ENCODE results near the gene DDX17. TPM values are rescaled to one million over a fixed set of nuclear protein-coding genes. Genes with fewer than 3 reads are reported as not detected.

Gene DDX17
- total and polyA plus RNA-seq, 2 experiments from 2014 or later = 88.0 to 603 TPM

DNA sequence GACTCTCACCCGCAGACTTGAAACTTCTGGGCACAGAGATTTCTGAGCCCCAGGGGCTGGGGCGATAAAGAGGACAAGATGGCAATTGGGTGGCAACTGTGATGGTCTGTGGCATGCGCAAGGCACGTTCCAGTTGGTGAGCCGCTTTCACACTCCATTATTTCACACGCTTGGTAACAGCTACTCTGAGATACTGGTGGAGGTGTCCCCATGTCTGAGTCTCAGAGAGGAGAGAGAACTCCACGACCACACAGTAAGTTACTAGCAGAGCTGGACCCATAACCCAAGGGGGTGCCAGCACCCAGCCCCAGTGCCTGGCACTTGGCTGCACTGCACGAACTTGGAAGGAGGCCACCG, 45.1 kb downstream of the DDX17 start (continued):
- TF ChIP-seq, protein P1, sequence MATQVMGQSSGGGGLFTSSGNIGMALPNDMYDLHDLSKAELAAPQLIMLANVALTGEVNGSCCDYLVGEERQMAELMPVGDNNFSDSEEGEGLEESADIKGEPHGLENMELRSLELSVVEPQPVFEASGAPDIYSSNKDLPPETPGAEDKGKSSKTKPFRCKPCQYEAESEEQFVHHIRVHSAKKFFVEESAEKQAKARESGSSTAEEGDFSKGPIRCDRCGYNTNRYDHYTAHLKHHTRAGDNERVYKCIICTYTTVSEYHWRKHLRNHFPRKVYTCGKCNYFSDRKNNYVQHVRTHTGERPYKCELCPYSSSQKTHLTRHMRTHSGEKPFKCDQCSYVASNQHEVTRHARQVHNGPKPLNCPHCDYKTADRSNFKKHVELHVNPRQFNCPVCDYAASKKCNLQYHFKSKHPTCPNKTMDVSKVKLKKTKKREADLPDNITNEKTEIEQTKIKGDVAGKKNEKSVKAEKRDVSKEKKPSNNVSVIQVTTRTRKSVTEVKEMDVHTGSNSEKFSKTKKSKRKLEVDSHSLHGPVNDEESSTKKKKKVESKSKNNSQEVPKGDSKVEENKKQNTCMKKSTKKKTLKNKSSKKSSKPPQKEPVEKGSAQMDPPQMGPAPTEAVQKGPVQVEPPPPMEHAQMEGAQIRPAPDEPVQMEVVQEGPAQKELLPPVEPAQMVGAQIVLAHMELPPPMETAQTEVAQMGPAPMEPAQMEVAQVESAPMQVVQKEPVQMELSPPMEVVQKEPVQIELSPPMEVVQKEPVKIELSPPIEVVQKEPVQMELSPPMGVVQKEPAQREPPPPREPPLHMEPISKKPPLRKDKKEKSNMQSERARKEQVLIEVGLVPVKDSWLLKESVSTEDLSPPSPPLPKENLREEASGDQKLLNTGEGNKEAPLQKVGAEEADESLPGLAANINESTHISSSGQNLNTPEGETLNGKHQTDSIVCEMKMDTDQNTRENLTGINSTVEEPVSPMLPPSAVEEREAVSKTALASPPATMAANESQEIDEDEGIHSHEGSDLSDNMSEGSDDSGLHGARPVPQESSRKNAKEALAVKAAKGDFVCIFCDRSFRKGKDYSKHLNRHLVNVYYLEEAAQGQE (IDR thresholded peaks at IDR 0.05; ENCODE audit: unreplicated experiment) = no peak
- TF ChIP-seq, protein P2, sequence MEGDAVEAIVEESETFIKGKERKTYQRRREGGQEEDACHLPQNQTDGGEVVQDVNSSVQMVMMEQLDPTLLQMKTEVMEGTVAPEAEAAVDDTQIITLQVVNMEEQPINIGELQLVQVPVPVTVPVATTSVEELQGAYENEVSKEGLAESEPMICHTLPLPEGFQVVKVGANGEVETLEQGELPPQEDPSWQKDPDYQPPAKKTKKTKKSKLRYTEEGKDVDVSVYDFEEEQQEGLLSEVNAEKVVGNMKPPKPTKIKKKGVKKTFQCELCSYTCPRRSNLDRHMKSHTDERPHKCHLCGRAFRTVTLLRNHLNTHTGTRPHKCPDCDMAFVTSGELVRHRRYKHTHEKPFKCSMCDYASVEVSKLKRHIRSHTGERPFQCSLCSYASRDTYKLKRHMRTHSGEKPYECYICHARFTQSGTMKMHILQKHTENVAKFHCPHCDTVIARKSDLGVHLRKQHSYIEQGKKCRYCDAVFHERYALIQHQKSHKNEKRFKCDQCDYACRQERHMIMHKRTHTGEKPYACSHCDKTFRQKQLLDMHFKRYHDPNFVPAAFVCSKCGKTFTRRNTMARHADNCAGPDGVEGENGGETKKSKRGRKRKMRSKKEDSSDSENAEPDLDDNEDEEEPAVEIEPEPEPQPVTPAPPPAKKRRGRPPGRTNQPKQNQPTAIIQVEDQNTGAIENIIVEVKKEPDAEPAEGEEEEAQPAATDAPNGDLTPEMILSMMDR (conservative IDR thresholded peaks at IDR 0.05; ENCODE audit: low read depth in 2 of 2) = no peak
- TF ChIP-seq ZNF331 (CRISPR knock-in tag; IDR thresholded peaks at IDR 0.05; ENCODE audit: low read depth) (no peak), JUNB (IDR thresholded peaks at IDR 0.05; ENCODE audit: unreplicated experiment) (no peak), NANOG (IDR thresholded peaks at IDR 0.05; ENCODE audit: borderline replicate concordance) (no peak), ZNF114 (CRISPR knock-in tag; IDR thresholded peaks at IDR 0.05) (no peak)
- TF ChIP-seq, protein P3, sequence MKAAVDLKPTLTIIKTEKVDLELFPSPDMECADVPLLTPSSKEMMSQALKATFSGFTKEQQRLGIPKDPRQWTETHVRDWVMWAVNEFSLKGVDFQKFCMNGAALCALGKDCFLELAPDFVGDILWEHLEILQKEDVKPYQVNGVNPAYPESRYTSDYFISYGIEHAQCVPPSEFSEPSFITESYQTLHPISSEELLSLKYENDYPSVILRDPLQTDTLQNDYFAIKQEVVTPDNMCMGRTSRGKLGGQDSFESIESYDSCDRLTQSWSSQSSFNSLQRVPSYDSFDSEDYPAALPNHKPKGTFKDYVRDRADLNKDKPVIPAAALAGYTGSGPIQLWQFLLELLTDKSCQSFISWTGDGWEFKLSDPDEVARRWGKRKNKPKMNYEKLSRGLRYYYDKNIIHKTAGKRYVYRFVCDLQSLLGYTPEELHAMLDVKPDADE (IDR thresholded peaks at IDR 0.05) = no peak

DNA sequence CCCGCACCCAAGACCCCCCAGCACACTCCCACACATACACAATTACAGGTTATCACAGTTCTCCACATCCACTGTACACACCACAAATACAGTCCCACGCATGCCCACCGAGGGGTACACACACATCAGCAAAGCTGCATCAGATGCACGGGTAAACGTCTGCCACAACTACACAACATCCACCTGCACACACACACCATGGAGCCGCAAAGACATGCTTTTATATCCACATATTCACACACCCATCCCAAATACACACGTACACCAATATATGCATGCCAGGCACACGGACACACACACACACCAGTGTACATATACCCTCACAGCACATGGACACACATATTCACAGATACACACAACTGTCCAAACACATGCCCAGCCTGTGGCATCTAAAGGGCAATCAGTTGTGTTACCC, 45.7 kb downstream of the DDX17 start:
- Mint-ChIP-seq H3K4me3 (no peak overlapping the region; the same call in 2 of the 3 replicates), H3K4me1 (peaks cover 20% of the 10 kb centered on the region), H3K27me3 (ENCODE audit: insufficient read depth, low read depth, poor library complexity) (peaks cover 56% of the 10 kb centered on the region), H3K9me3 (peaks cover 4% of the 10 kb centered on the region; the same call in 1 of the 3 replicates), H3K27ac (no peak overlapping the region), H3K36me3 (ENCODE audit: low read depth) (no peaks in the 10 kb centered on the region; the same call in 2 of the 3 replicates)
- no peak overlapping the region for H3K4me2 ChIP-seq
- H3K36me3 ChIP-seq (ENCODE audit: insufficient read depth) = no peaks in the 10 kb centered on the region
- no peak overlapping the region for H2AFZ ChIP-seq
- peaks cover 11% of the 10 kb centered on the region for H3K4me1 ChIP-seq (ENCODE audit: insufficient read depth)
- ATAC-seq = no peak
- H3K4me3 ChIP-seq = no peak overlapping the region
- peaks cover 27% of the 10 kb centered on the region; the same call in 1 of the 2 replicates for H3F3A ChIP-seq (replicated peaks; ENCODE audit: low read depth)
- no peaks in the 10 kb centered on the region for H3K79me2 ChIP-seq (replicated peaks; ENCODE audit: insufficient read depth)
- H3K9me2 ChIP-seq (ENCODE audit: insufficient read depth) = no peaks in the 10 kb centered on the region
- H3K27me3 ChIP-seq (ENCODE audit: insufficient read depth) = peaks cover 79% of the 10 kb centered on the region
- H3K27ac ChIP-seq (ENCODE audit: low read depth) = no peak overlapping the region
- no peaks in the 10 kb centered on the region; the same call in 1 of the 2 replicates for H4K20me1 ChIP-seq (replicated peaks; ENCODE audit: insufficient read depth)
- DNase-seq (ENCODE audit: low spot score) = no peak
- TF ChIP-seq STAT1 (IDR thresholded peaks at IDR 0.05; ENCODE audit: unreplicated experiment) (no peak), EZH2phosphoT487 (IDR thresholded peaks at IDR 0.05; ENCODE audit: unreplicated experiment) (no peak), CREB1 (CRISPR knock-in tag; IDR thresholded peaks at IDR 0.05; ENCODE audit: low read depth) (no peak), ZNF114 (CRISPR knock-in tag; IDR thresholded peaks at IDR 0.05) (no peak), NANOG (IDR thresholded peaks at IDR 0.05; ENCODE audit: borderline replicate concordance) (no peak), POLR2AphosphoS5 (IDR thresholded peaks at IDR 0.05; ENCODE audit: low read depth) (no peak)
- TF ChIP-seq, protein P4, sequence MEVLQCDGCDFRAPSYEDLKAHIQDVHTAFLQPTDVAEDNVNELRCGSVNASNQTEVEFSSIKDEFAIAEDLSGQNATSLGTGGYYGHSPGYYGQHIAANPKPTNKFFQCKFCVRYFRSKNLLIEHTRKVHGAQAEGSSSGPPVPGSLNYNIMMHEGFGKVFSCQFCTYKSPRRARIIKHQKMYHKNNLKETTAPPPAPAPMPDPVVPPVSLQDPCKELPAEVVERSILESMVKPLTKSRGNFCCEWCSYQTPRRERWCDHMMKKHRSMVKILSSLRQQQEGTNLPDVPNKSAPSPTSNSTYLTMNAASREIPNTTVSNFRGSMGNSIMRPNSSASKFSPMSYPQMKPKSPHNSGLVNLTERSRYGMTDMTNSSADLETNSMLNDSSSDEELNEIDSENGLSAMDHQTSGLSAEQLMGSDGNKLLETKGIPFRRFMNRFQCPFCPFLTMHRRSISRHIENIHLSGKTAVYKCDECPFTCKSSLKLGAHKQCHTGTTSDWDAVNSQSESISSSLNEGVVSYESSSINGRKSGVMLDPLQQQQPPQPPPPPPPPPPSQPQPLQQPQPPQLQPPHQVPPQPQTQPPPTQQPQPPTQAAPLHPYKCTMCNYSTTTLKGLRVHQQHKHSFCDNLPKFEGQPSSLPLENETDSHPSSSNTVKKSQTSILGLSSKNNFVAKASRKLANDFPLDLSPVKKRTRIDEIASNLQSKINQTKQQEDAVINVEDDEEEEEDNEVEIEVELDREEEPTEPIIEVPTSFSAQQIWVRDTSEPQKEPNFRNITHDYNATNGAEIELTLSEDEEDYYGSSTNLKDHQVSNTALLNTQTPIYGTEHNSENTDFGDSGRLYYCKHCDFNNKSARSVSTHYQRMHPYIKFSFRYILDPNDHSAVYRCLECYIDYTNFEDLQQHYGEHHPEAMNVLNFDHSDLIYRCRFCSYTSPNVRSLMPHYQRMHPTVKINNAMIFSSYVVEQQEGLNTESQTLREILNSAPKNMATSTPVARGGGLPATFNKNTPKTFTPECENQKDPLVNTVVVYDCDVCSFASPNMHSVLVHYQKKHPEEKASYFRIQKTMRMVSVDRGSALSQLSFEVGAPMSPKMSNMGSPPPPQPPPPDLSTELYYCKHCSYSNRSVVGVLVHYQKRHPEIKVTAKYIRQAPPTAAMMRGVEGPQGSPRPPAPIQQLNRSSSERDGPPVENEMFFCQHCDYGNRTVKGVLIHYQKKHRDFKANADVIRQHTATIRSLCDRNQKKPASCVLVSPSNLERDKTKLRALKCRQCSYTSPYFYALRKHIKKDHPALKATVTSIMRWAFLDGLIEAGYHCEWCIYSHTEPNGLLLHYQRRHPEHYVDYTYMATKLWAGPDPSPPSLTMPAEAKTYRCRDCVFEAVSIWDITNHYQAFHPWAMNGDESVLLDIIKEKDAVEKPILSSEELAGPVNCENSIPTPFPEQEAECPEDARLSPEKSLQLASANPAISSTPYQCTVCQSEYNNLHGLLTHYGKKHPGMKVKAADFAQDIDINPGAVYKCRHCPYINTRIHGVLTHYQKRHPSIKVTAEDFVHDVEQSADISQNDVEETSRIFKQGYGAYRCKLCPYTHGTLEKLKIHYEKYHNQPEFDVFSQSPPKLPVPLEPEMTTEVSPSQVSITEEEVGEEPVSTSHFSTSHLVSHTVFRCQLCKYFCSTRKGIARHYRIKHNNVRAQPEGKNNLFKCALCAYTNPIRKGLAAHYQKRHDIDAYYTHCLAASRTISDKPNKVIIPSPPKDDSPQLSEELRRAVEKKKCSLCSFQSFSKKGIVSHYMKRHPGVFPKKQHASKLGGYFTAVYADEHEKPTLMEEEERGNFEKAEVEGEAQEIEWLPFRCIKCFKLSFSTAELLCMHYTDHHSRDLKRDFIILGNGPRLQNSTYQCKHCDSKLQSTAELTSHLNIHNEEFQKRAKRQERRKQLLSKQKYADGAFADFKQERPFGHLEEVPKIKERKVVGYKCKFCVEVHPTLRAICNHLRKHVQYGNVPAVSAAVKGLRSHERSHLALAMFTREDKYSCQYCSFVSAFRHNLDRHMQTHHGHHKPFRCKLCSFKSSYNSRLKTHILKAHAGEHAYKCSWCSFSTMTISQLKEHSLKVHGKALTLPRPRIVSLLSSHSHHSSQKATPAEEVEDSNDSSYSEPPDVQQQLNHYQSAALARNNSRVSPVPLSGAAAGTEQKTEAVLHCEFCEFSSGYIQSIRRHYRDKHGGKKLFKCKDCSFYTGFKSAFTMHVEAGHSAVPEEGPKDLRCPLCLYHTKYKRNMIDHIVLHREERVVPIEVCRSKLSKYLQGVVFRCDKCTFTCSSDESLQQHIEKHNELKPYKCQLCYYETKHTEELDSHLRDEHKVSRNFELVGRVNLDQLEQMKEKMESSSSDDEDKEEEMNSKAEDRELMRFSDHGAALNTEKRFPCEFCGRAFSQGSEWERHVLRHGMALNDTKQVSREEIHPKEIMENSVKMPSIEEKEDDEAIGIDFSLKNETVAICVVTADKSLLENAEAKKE (CRISPR knock-in tag; IDR thresholded peaks at IDR 0.05) = no peak
- TF ChIP-seq, protein P3 (IDR thresholded peaks at IDR 0.05) = no peak

All from GM23338 (cell line).